Natural killer cell treated with Interleukin-12 subunit alpha and Interleukin-12 subunit beta and Interleukin-15 and Interleukin-18, amount 100 ng/mL, for 72 hours (primary cell): ENCODE data around the gene LARP4. TPM values are rescaled to one million over a fixed set of nuclear protein-coding genes. Genes with fewer than 3 reads are reported as not detected.
A peak's percentile ranks its signal among the peaks of the same experiment; 100 is the strongest.
"Not testable (repeated sequence)": the region's sequence is repeated elsewhere in the genome, so short reads cannot be mapped to it uniquely, and the experiment has no call there.

Experiments
- ATAC-seq, 2 donors: fragments of 150-1000 bp; cut with Tn5 transposase in 1 of 2; sonication (Bioruptor Pico), chemical (Tn5 transposase) in 1 of 2; 2 replicates each; pipeline ENCODE4 v1.10.0; 2021
- DNase-seq: peaks from one replicate; pipeline ENCODE4 v3.0.0; 2022; ENCODE audit warnings: low spot score
- H3K27ac Mint-ChIP-seq, 2 donors: 1 replicate in 1 of 2; 2 replicates in 1 of 2; pipeline ENCODE4 v1.8.0; 2022; ENCODE audit warnings: mixed read lengths in 2 of 2, mild to moderate bottlenecking in 1 of 2, moderate library complexity in 1 of 2
- H3K27me3 Mint-ChIP-seq, 2 donors: 1 replicate in 1 of 2; 2 replicates in 1 of 2; pipeline ENCODE4 v1.8.0; 2022; ENCODE audit warnings: mixed read lengths in 2 of 2
- H3K36me3 Mint-ChIP-seq: one replicate; pipeline ENCODE4 v1.8.0; 2022; ENCODE audit warnings: mixed read lengths
- H3K4me1 Mint-ChIP-seq, 2 donors: 1 replicate in 1 of 2; 2 replicates in 1 of 2; pipeline ENCODE4 v1.8.0; 2022; ENCODE audit warnings: low read depth in 2 of 2, mixed read lengths in 2 of 2, mild to moderate bottlenecking in 1 of 2
- H3K4me3 Mint-ChIP-seq: one replicate; pipeline ENCODE4 v1.8.0; 2022; ENCODE audit warnings: mixed read lengths
- H3K9me3 Mint-ChIP-seq: 2 replicates; pipeline ENCODE4 v1.8.0; 2022; ENCODE audit warnings: mixed read lengths
- total RNA-seq, 2 donors: library from RNA; stranded (reverse); gene quantifications; one replicate each; pipeline ENCODE4 v1.2.3, GENCODE V29; 2022

Gene LARP4
- total RNA-seq, 2 donors from 2014 or later: 68.5 to 79.0 TPM

DNA sequence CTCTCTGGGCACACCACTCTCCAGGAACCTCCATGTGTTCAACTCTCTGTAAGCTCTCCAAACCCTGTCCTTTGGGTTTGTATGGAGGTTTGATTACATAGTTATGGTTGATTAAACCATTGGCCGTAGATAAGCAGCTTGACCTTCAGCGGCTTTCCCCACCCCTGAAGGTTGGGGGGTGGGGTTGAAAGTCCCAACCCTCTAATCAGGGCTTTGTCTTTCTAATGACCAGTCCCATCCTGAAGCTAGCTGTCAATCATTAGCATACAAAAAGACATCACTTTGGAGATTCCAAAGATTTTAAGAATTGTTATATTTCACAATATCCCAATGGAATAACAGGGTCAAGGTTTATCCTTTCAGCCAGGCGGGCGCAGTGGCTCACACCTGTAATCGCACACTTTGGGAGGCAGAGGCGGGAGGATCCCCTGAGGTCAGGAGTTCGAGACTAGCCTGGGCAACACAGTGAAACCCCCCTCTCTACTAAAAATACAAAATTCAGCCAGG lies 12.7 kb upstream of the LARP4 start:
- Mint-ChIP-seq H3K27me3 (no peaks in the 10 kb centered on the region), H3K9me3 (no peaks in the 10 kb centered on the region), H3K4me3 (no peak overlapping the region), H3K27ac (no peak overlapping the region), H3K4me1 (no peaks in the 10 kb centered on the region), H3K36me3 (no peaks in the 10 kb centered on the region)
- ATAC-seq: no peak
- DNase-seq: no peak

DNA sequence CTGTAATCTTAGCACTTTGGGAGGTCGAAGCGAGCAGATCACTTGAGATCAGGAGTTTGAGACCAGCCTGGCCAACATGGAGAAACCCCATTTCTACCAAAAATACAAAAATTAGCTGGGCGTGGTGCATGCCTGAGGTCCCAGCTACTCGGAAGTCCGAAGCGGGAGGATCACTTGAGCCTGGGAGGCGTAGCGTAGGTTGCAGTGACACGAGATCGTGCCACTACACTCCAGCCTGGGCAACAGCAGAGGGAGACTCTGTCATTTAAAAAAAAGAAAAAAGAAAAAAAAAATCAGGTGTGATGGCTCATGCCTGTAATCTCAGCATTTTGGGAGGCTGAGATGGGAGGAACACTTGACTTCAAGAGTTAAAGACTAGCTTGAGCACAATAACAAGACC lies 11.9 kb upstream of the LARP4 start:
- H3K27me3 Mint-ChIP-seq, H3K4me3 Mint-ChIP-seq, DNase-seq, ATAC-seq, H3K36me3 Mint-ChIP-seq, H3K9me3 Mint-ChIP-seq, H3K4me1 Mint-ChIP-seq, H3K27ac Mint-ChIP-seq: not testable (repeated sequence)

DNA sequence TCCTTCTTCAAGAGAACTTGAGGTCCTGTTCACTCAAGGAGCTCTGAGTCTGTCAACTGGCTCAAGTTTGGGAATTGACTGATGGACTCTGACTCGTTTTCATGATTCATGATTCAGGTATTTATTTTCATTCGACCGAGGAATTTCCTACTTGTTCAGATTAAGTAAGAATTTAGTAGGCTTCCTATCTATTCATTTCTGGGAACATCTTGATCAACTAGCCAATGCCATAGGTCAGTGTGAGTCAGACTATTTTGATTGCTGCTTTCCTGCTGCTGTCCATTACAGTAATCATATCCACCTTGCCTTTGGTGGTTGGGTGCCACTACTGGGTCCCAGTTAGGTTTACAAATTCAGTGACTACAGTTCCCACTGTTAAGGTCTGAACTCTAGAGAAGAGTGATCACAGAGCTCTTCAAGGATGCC lies 10.4 kb upstream of the LARP4 start:
- ATAC-seq: no peak
- no peaks in the 10 kb centered on the region for H3K27me3 Mint-ChIP-seq
- no peak overlapping the region for H3K27ac Mint-ChIP-seq

DNA sequence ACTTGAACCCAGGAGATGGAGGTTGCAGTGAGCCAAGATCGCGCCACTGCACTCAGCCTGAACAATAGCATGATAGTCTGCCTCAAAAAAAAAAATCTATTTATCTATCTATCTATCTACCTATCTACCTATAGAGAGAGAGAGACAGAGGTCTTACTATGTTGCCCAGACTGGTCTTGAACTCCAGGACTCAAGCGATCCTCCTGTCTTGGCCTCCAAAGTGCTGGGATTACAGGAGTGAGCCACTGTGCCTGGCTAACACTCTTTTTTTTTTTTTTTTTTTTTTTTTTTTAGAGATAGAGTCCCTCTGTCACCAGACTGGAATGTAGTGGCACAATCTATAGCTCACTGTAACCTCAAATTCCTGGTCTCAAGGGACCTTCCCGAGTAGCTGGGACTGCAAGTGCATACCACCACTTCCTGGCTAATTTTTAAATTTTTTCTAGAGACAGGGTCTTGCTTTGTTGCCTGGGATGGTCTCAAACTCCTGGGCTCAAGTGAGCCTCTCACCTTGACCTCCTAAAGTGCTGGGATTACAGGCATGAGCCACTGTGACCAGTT lies 6.1 kb upstream of the LARP4 start:
- Mint-ChIP-seq H3K36me3 (no peaks in the 10 kb centered on the region), H3K9me3 (no peaks in the 10 kb centered on the region), H3K27me3 (peaks cover 5 to 12% of the 10 kb centered on the region in 2 donors), H3K27ac (no peak overlapping the region), H3K4me1 (peaks cover 0 to 5% of the 10 kb centered on the region in 2 donors), H3K4me3 (no peak overlapping the region)
- DNase-seq (no peak), ATAC-seq (no peak)

More for the DNA sequence above, 10.4 kb upstream of the LARP4 start:
- Mint-ChIP-seq H3K4me1 (no peaks in the 10 kb centered on the region), H3K9me3 (no peaks in the 10 kb centered on the region), H3K4me3 (no peak overlapping the region), H3K36me3 (no peaks in the 10 kb centered on the region)
- DNase-seq: no peak

DNA sequence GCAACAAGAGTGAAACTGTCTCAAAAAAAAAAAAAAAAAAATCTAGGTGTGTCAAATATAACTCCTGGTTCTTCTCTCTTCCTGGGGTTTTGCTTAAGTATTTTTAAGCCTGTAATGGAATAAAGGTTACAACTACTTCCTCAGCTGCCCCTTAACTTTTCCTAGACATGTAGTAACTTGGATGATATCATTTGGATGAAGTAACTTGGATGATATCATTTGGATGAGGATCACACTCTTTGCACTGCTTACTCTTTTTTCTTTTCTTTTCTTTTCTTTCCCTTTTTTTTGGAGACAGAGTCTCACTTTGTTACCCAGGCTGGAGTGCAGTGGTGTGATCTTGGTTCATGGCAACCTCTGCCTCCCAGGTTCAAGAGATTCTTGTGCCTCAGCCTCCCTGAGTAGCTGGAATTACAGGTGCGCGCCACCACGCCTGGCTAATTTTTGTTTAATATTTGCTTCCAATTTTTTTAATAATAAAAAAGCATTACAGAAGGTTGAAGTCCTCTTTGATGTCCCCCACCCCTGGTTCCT lies 3.5 kb upstream of the LARP4 start:
- H3K4me1 Mint-ChIP-seq: peaks cover 11% of the 10 kb centered on the region in 2 donors
- H3K36me3 Mint-ChIP-seq: peaks cover 6% of the 10 kb centered on the region
- H3K4me3 Mint-ChIP-seq: no peak overlapping the region
- DNase-seq: no peak
- peaks cover 5 to 12% of the 10 kb centered on the region in 2 donors for H3K27me3 Mint-ChIP-seq
- no peak for ATAC-seq
- H3K27ac Mint-ChIP-seq: no peak overlapping the region
- H3K9me3 Mint-ChIP-seq: no peaks in the 10 kb centered on the region

DNA sequence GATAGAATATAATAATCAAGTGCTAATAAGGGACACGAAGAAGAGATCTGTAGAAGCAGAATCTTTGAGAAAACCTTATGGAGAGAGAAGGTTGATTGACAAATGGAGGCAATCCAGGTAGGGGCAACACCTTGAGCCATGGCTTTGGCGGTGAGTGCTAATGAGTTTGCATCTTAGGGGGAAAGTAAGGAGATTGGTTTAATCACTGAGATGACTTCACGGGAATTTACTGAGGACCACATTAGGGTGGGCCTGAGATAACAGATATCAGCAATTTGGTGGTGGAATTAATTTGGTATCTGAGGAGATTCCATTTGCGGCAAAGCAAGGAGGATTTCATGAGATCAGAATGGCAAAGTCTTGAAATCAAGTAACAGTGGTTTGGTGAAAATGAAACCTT lies 1.8 kb upstream of the LARP4 start:
- ATAC-seq (no peak), DNase-seq (no peak)
- peaks cover 10% of the 10 kb centered on the region for H3K36me3 Mint-ChIP-seq
- peak overlapping the region in 1 of 2 donors; percentile 6 for H3K27ac Mint-ChIP-seq
- no peaks in the 10 kb centered on the region for H3K9me3 Mint-ChIP-seq
- peaks cover 5 to 12% of the 10 kb centered on the region in 2 donors for H3K27me3 Mint-ChIP-seq
- H3K4me3 Mint-ChIP-seq: peak overlapping the region; percentile 53
- H3K4me1 Mint-ChIP-seq: peaks cover 16 to 21% of the 10 kb centered on the region in 2 donors

DNA sequence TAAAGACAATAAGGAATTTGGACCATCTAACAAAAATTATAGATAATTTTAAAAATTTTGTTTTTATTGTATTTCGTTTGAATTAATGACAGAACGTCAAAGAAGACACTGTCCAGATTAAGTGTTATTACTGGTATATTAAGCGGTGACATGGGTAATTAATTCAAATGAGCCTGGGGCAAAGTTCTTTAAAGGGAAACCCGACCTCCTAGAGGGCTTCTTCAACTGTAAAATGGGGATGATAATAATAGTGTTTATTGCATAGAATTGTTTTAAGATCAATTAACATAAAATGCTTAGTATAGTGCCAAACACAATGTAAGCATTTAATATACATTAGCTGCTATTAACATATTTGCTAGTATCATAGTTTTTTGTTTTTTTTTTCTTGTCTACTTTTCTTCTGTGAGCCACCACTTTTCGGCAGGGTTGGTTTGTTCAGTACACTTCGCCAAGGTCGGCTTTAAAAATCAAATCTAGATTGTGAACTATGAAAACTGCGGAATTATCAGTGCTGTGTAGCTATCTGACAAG lies 514 bp upstream of the LARP4 start:
- H3K4me1 Mint-ChIP-seq: peaks cover 16 to 21% of the 10 kb centered on the region in 2 donors
- peaks cover 5 to 12% of the 10 kb centered on the region in 2 donors for H3K27me3 Mint-ChIP-seq
- H3K4me3 Mint-ChIP-seq: peak overlapping the region; percentile 99
- no peak for DNase-seq
- H3K27ac Mint-ChIP-seq: peak overlapping the region; percentile 90 to 96
- ATAC-seq: no peak
- H3K9me3 Mint-ChIP-seq: no peaks in the 10 kb centered on the region
- peaks cover 10% of the 10 kb centered on the region for H3K36me3 Mint-ChIP-seq

DNA sequence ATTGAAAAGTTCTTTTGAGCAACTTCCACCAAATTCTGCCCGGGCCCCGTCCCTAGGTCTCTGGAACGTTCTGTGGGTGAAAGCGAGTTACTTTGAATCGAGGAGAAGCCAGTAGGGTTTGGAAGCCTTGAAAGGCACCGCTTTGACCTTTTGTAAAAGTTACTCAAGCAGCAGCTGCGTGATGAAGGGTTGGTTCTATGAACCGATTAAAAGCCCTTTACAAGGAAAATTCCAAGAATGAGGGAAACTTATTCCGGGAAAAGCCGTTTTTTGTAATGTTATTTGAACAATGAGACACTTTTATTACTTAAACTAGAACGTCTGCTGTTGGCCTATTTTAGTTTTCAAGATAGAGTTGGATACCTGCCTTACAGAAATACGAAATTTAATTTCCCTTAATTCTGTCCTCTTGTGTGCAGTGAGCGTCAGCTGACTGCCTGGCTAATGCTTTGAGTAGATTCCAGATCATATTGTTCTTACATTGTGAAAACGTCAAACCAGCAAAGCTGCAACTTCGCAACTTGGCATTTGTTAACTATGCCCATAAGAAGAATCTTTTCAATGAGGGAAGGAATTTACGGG lies 906 bp downstream of the LARP4 start:
- peaks cover under 1 to 7% of the 10 kb centered on the region in 2 donors for H3K27me3 Mint-ChIP-seq

DNA sequence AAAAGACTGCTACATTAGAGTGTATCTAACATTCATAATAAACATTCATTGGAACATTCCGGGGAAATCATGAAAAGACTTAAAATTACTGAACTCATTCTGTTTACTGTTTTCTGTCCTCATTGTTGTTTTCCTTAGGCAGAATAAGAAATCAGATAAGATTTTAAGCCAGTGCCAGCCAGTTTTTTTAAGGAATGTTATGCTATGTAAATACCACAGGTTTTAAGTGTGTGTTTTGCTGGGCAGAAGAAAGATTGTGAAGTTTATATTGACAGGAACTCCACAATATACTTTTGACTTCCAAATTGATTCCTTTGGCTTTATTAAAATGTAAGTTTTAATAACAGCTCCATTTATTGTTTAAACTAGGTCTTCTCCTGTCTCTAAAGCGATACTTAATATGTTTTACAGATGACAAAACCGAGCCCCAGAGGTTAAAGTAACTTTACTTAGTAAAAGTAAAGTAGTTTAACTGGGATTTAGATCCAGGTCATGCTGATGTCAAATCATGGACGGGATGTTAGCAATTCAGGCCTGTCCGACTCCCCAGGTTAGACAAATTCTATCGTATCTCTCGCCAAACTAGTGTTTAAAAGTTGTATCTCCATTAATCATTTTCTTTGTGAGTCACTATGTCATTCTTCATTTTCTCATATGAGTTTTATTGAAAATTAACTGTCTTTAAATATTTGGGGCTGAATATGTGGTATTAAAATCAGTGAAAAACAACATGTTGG lies 1.7 kb downstream of the LARP4 start:
- peak overlapping the region; percentile 99 for H3K4me3 Mint-ChIP-seq
- H3K27me3 Mint-ChIP-seq: peaks cover 0 to 7% of the 10 kb centered on the region in 2 donors
- DNase-seq: no peak
- peak overlapping the region; percentile 90 to 96 for H3K27ac Mint-ChIP-seq
- no peaks in the 10 kb centered on the region for H3K9me3 Mint-ChIP-seq
- H3K4me1 Mint-ChIP-seq: peaks cover 16 to 21% of the 10 kb centered on the region in 2 donors
- no peak for ATAC-seq
- H3K36me3 Mint-ChIP-seq: peaks cover 10% of the 10 kb centered on the region

More for the DNA sequence above, 906 bp downstream of the LARP4 start:
- peak overlapping the region; percentile 90 to 96 for H3K27ac Mint-ChIP-seq
- ATAC-seq (no peak), DNase-seq (no peak)
- H3K4me1 Mint-ChIP-seq: peaks cover 16 to 21% of the 10 kb centered on the region in 2 donors
- H3K4me3 Mint-ChIP-seq: peak overlapping the region; percentile 99
- peaks cover 10% of the 10 kb centered on the region for H3K36me3 Mint-ChIP-seq
- no peaks in the 10 kb centered on the region for H3K9me3 Mint-ChIP-seq

DNA sequence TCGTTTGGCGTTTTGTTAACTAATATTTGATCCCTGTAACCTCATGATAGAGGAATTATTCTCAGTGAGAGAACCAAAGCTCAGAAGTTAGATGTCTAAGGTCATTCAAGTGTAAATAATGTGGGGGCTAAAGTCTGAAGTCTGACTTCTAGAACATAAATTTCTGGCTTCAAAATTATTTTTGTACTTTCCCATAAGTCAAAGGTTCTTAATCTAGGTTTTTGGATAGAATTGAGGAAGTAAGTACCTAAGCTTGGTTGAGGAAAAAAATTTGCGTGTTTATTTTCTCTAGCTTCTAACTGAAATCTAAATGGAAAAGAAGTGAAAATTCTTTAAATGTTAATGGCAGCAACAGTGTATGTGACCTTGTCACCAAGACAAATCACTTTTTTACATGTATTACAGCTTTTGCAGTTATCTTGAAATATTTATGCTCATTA lies 2.3 kb downstream of the LARP4 start:
- Mint-ChIP-seq H3K36me3 (peaks cover 10% of the 10 kb centered on the region), H3K9me3 (no peaks in the 10 kb centered on the region), H3K4me1 (peaks cover 18 to 21% of the 10 kb centered on the region in 2 donors), H3K27ac (peak overlapping the region; percentile 90 to 96), H3K27me3 (peaks cover 0 to 7% of the 10 kb centered on the region in 2 donors), H3K4me3 (peak overlapping the region; percentile 99)
- no peak for ATAC-seq
- no peak for DNase-seq

DNA sequence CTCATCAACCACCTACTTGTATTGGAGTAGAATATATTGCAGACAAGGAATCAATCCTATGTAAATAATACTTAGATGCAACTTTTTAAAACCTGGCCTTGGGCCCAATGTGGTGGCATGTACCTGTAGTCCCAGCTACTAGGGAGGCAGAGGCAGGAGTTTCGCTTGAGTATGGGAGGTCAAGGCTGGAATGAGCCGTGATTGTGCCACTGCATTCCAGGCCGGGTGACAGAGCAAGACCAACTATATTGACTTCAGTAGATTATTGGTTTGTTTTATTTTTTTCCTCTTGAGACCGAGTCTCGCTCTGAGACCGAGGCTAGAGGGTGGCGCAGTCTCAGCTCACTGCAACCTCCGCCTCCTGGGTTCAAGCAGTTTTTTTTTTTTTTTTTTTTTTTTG lies 3.6 kb downstream of the LARP4 start:
- no peaks in the 10 kb centered on the region for H3K27me3 Mint-ChIP-seq
- no peak overlapping the region for H3K4me3 Mint-ChIP-seq
- ATAC-seq (no peak), DNase-seq (no peak)
- peaks cover 16 to 22% of the 10 kb centered on the region in 2 donors for H3K4me1 Mint-ChIP-seq
- H3K36me3 Mint-ChIP-seq: peaks cover 10% of the 10 kb centered on the region
- H3K27ac Mint-ChIP-seq: no peak overlapping the region
- H3K9me3 Mint-ChIP-seq: no peaks in the 10 kb centered on the region

DNA sequence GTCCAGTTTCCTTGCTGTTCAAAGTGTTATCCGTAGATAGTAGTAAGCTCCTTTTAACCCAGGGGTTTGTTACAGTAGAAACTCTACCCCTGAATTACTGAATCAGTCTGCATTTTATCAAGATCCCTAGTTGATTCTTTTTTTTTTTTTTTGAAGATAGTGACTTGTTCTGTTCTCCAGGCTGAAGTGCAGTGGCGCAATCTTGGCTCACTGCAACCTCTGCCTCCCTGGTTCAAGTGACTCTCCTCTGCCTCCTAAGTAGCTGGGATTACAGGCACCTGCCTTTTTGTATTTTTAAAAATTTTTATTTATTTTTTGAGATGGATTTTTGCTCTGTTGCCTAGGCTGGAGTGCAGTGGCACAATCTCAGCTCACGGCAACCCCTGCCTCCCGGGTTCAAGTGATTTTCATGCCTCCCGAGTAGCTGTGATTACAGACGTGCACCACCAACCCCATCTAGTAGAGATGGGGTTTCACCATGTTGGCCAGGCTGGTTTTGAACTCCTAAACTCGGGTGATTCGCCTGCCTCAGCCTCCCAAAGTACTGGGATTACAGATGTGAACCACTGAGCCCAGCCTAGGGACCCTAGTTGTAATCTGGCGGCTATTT lies 10.5 kb downstream of the LARP4 start:
- no peaks in the 10 kb centered on the region for H3K36me3 Mint-ChIP-seq
- peaks cover 6 to 16% of the 10 kb centered on the region in 2 donors for H3K4me1 Mint-ChIP-seq
- H3K27ac Mint-ChIP-seq: no peak overlapping the region
- no peak for DNase-seq
- no peak for ATAC-seq
- H3K4me3 Mint-ChIP-seq: no peak overlapping the region
- H3K9me3 Mint-ChIP-seq: no peaks in the 10 kb centered on the region
- no peaks in the 10 kb centered on the region for H3K27me3 Mint-ChIP-seq

DNA sequence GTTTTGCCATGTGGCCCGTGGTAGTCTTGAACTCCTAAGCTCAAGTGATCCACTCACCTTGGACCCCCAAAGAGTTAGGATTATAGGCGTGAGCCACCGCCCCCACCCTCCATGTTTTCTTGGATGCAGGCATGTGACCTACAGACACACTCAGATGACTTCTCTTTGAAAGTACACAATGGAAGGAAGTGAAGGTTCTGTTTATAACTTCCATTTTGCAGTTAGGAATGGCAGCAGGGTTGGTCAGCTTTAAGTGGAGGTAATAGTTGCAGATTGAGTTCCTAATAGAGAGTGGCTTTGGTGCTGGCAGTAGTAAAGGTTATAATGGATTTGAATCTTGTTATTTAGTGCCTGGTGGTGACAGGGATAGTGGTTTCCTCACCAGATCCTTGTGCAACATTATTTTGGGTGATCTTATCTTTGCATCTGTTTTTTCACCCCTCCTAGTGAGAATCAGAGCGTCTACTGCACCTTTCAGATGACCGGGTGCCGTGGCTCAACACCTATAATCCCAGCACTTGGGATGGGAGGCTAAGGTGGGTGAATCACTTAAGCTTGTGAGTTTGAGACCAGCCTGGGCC lies 15.3 kb downstream of the LARP4 start:
- Mint-ChIP-seq H3K4me3 (no peak overlapping the region), H3K4me1 (peaks cover 13 to 24% of the 10 kb centered on the region in 2 donors), H3K9me3 (no peaks in the 10 kb centered on the region), H3K36me3 (no peaks in the 10 kb centered on the region), H3K27ac (no peak overlapping the region), H3K27me3 (no peaks in the 10 kb centered on the region)
- ATAC-seq (no peak), DNase-seq (no peak)
